Heart left ventricle (tissue), 13 donors: ENCODE measurements around the gene SCNN1G.

Experiments
- CTCF ChIP-seq, 12 donors: fragments of 200-600 bp; sonication (generic) in 4 of 12; IDR thresholded peaks; one replicate each; pipeline versions ENCODE4 v1.5.0 to v1.8.0; 2018 to 2022; ENCODE audit warnings: antibody characterized with exemption in 12 of 12, mild to moderate bottlenecking in 5 of 12
- POLR2A ChIP-seq, 2 donors: fragments of 450-650 bp; IDR thresholded peaks; one replicate each; pipeline ENCODE4 v1.6.1; 2017; ENCODE audit warnings: antibody characterized with exemption in 2 of 2, mild to moderate bottlenecking in 2 of 2, moderate library complexity in 2 of 2
- donor health status: ischemic (EF 13 %, LVEDD 7.1; RV severe dilation, severe dysfunction).
- donor health status: DM: no; HTN: yes; CAD: no.
- donor health status: DM: no; HTN: no; CAD: no.
- donor health status: ischemic (EF 25% LVEDD 6.9; RV normal size, moderate dysfunction).
- donor health status: ischemic (EF 25% LVEDD 5.7; RV mildly dilated, moderate dysfunction).
- donor health status: ischemic (EF 35%, LVEDD 5.7; RV mildly dilated, moderate dysfunction).
- donor health status: nonischemic (EF 11% LVEDD 7.7; RV severe dilation, severe dysfunction).
- donor health status: DM: yes; HTN: yes; CAD: no.
- donor health status: PGD.
- donor health status: ischemic (EF 29% LVEDD 5.4; RV normal size, mild dysfunction).
- donor health status: nonischemic (EF 23%, LVEDD 6.1; RV moderate dilation, normal function).

GRCh38 chr16:23249830-23250229 lies 67.3 kb downstream of the SCNN1G start:
- no peak for TF ChIP-seq CTCF (IDR thresholded peaks at IDR 0.05)
- TF ChIP-seq POLR2A (IDR thresholded peaks at IDR 0.05): no peak
